ENCODE data around the gene BAIAP2L2.
"Not testable (repeated sequence)": the region's sequence is repeated elsewhere in the genome, so short reads cannot be mapped to it uniquely, and the experiment has no call there.

The BAIAP2L2 gene

GRCh38 chr22:38127869-38128268 is 17.4 kb upstream of the BAIAP2L2 start:
- DNase-seq, result no peak

- DNase-seq, result peak; percentile 38
Measured at GRCh38 chr22:38126928-38127668, 16.6 kb upstream of the BAIAP2L2 start.

GRCh38 chr22:38125751-38126201 is 15.3 kb upstream of the BAIAP2L2 start:
- no peak for DNase-seq

- DNase-seq, result no peak
Measured at GRCh38 chr22:38125038-38125610, 14.6 kb upstream of the BAIAP2L2 start.

- no peak for DNase-seq
Measured at GRCh38 chr22:38124236-38124974, 13.9 kb upstream of the BAIAP2L2 start.

- DNase-seq, result no peak
Measured at GRCh38 chr22:38122616-38123015, 12.1 kb upstream of the BAIAP2L2 start.

- no peak for DNase-seq
Measured at GRCh38 chr22:38120359-38121110, 10.1 kb upstream of the BAIAP2L2 start.

- not testable (repeated sequence) for DNase-seq
Measured at GRCh38 chr22:38118747-38119146, 8.3 kb upstream of the BAIAP2L2 start.

- DNase-seq, result no peak
Measured at GRCh38 chr22:38118182-38118581, 7.7 kb upstream of the BAIAP2L2 start.

GRCh38 chr22:38117556-38117955 is 7.1 kb upstream of the BAIAP2L2 start:
- DNase-seq, result not testable (repeated sequence)

- peak; percentile 29 for DNase-seq
Measured at GRCh38 chr22:38115423-38116205, 5.1 kb upstream of the BAIAP2L2 start.

- peak; percentile 89 for DNase-seq
Measured at GRCh38 chr22:38114484-38115398, 4.3 kb upstream of the BAIAP2L2 start.

- DNase-seq, result no peak
Measured at GRCh38 chr22:38112381-38112780, 1.9 kb upstream of the BAIAP2L2 start.

GRCh38 chr22:38111925-38112355 is 1.5 kb upstream of the BAIAP2L2 start:
- DNase-seq, result no peak

GRCh38 chr22:38110863-38111852 is 674 bp upstream of the BAIAP2L2 start:
- DNase-seq, result no peak

- peak; percentile 88 for DNase-seq
Measured at GRCh38 chr22:38109371-38110001, 998 bp downstream of the BAIAP2L2 start.

- peak; percentile 45 for DNase-seq
Measured at GRCh38 chr22:38108561-38109319, 1.7 kb downstream of the BAIAP2L2 start.

All from retina (tissue), 1 donor.